HL-60 (cell line): Measurements from ENCODE around the gene DHRS2.

ENCODE experiments used
- POLR2AphosphoS5 ChIP-seq: IDR thresholded peaks from 2 replicates; pipeline ENCODE4 v1.6.1; 2012; ENCODE audit warnings: low read depth
- TF ChIP-seq, protein P1 (sequence below): IDR thresholded peaks from one replicate; pipeline ENCODE4 v1.5.1; 2011; ENCODE audit warnings: low read length, control low read depth, inconsistent platforms; ENCODE audit not compliant: insufficient read depth

GRCh38 chr14:23694085-23694948 is 58.2 kb downstream of the DHRS2 start:
- TF ChIP-seq, protein P1, sequence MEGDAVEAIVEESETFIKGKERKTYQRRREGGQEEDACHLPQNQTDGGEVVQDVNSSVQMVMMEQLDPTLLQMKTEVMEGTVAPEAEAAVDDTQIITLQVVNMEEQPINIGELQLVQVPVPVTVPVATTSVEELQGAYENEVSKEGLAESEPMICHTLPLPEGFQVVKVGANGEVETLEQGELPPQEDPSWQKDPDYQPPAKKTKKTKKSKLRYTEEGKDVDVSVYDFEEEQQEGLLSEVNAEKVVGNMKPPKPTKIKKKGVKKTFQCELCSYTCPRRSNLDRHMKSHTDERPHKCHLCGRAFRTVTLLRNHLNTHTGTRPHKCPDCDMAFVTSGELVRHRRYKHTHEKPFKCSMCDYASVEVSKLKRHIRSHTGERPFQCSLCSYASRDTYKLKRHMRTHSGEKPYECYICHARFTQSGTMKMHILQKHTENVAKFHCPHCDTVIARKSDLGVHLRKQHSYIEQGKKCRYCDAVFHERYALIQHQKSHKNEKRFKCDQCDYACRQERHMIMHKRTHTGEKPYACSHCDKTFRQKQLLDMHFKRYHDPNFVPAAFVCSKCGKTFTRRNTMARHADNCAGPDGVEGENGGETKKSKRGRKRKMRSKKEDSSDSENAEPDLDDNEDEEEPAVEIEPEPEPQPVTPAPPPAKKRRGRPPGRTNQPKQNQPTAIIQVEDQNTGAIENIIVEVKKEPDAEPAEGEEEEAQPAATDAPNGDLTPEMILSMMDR, result no peak
- no peak for TF ChIP-seq POLR2AphosphoS5
